Measurements from ENCODE around the gene ACTL7B. TPM values are rescaled to one million over a fixed set of nuclear protein-coding genes. Genes with fewer than 3 reads are reported as not detected.

The ACTL7B gene
- total and polyA plus RNA-seq, 10 of the 15 experiments (the other 5 are each of a cell fraction or from before 2014, with no cell fraction given): not detected

- BruUV-seq (replicated peaks): no TSS peak
- no peak for TF ChIP-seq E2F8 (IDR thresholded peaks at IDR 0.05; ENCODE audit: low read depth, partially characterized antibody)
- TF ChIP-seq SKIL (IDR thresholded peaks at IDR 0.05; ENCODE audit: low read depth, poor library complexity, severe bottlenecking): no peak
- no peak for TF ChIP-seq SREBF1 (IDR thresholded peaks at IDR 0.05; ENCODE audit: low read length)
- no peak for TF ChIP-seq BCL11A (IDR thresholded peaks at IDR 0.05; ENCODE audit: low read depth, low read length)
- TF ChIP-seq ZNF24 (IDR thresholded peaks at IDR 0.05): no peak
- no peak for TF ChIP-seq FOS (IDR thresholded peaks at IDR 0.05; ENCODE audit: borderline replicate concordance, extremely low read depth, insufficient read length)
- TF ChIP-seq HDAC2 (IDR thresholded peaks at IDR 0.05): no peak
- no peak for TF ChIP-seq ZSCAN29 (IDR thresholded peaks at IDR 0.05)
- TF ChIP-seq HSF1 (IDR thresholded peaks at IDR 0.05; ENCODE audit: low read depth, low read length): no peak
- TF ChIP-seq ASH2L (IDR thresholded peaks at IDR 0.05; ENCODE audit: borderline replicate concordance, low read depth): no peak
- no peak for TF ChIP-seq MTA2 (IDR thresholded peaks at IDR 0.05; ENCODE audit: low read depth)
- no peak for TF ChIP-seq MTA3 (IDR thresholded peaks at IDR 0.05; ENCODE audit: borderline replicate concordance, low read length)
- TF ChIP-seq FOXK2 (IDR thresholded peaks at IDR 0.05): no peak
- TF ChIP-seq KDM1A (IDR thresholded peaks at IDR 0.05; ENCODE audit: borderline replicate concordance): no peak
- no peak for TF ChIP-seq IRF3 (IDR thresholded peaks at IDR 0.05)
- no peak for TF ChIP-seq MYC (IDR thresholded peaks at IDR 0.05; ENCODE audit: insufficient read depth, insufficient read length, insufficient replicate concordance, low read length, severe bottlenecking)
- intact Hi-C loops (cut with micrococcal nuclease; ENCODE audit: unreplicated experiment): no loop called here
Measured at GRCh38 chr9:108836319-108836718, 19.5 kb downstream of the ACTL7B start.

More at GRCh38 chr9:108836319-108836718, 19.5 kb downstream of the ACTL7B start:
- H3K9me3 ChIP-seq (replicated peaks; ENCODE audit: control insufficient read depth, insufficient read depth, low read length): no peaks in the 10 kb centered on the region
- no peak overlapping the region for H3K9ac ChIP-seq (ENCODE audit: control insufficient read depth, insufficient read depth, low read length)
- in situ Hi-C loops (cut with MboI): no loop called here
- H3K27ac ChIP-seq (ENCODE audit: control insufficient read depth, insufficient read depth): no peak overlapping the region
- H3K4me3 ChIP-seq: no peak overlapping the region
- no peak overlapping the region for H3K4me2 ChIP-seq (ENCODE audit: control insufficient read depth, insufficient read depth)
- RAD21 ChIA-PET (ENCODE audit: unreplicated experiment): no interaction called here
- peaks cover 0 to 3% of the 10 kb centered on the region in 2 experiments; a peak in 1 of 4 replicates for H3K27me3 ChIP-seq (replicated peaks in 1 of 2; ENCODE audit: control insufficient read depth in 2 of 2, insufficient read depth in 2 of 2, low read length in 1 of 2)
- CTCF ChIA-PET: interaction anchor here (0.8 to 1.4 kb wide), 2 partner anchors 9 to 118 kb away, joined by 3 to 5 read pairs; no protein-coding TSS in a partner anchor
- SMC1A ChIA-PET (ENCODE audit: uncharacterized antibody, unreplicated experiment): no interaction called here
- no peak overlapping the region for H2AFZ ChIP-seq (ENCODE audit: control insufficient read depth, low read depth, low read length)
- POLR2A ChIA-PET: no interaction called here
- H4K20me1 ChIP-seq (ENCODE audit: control insufficient read depth, insufficient read depth): no peaks in the 10 kb centered on the region
- no peak for ATAC-seq
- no peak for DNase-seq (ENCODE audit: low read depth, low spot score)
- no peaks in the 10 kb centered on the region for H3K79me2 ChIP-seq (ENCODE audit: control insufficient read depth, insufficient read depth, low read length)
- H3K4me1 ChIP-seq (ENCODE audit: control insufficient read depth, insufficient read depth, low read length): no peaks in the 10 kb centered on the region
- 9% methylated on average over 9 of the region's 9 CpGs for WGBS (ENCODE audit: insufficient coverage, insufficient replicate concordance, low lambda C conversion rate, missing lambda C conversion rate)
- FAIRE-seq: no peak
- H3K36me3 ChIP-seq (ENCODE audit: control insufficient read depth in 2 of 2, insufficient read depth in 2 of 2, low read length in 1 of 2): no peaks in the 10 kb centered on the region
